ENCODE data around the gene CTNNBL1.

DNA sequence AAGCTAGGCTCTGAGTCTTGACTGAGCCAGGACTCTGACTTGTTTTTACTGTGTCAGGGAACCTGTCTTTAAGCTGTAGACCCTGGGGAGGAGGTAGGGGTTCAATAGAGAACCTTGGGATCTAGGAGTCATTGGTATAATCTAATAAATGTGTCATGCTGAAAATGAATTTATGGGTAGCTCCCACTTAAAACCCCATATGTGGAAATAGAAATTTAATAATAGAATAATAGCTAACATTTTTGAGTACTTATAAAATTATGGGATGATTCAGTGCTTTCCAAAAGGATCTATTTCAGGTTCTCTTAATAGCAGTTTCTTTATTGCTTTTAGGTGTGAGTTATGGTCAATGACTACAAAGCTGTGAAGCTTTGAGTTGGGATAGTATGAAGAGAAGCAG lies 41.7 kb downstream of the CTNNBL1 start:
- TF ChIP-seq, protein P1, sequence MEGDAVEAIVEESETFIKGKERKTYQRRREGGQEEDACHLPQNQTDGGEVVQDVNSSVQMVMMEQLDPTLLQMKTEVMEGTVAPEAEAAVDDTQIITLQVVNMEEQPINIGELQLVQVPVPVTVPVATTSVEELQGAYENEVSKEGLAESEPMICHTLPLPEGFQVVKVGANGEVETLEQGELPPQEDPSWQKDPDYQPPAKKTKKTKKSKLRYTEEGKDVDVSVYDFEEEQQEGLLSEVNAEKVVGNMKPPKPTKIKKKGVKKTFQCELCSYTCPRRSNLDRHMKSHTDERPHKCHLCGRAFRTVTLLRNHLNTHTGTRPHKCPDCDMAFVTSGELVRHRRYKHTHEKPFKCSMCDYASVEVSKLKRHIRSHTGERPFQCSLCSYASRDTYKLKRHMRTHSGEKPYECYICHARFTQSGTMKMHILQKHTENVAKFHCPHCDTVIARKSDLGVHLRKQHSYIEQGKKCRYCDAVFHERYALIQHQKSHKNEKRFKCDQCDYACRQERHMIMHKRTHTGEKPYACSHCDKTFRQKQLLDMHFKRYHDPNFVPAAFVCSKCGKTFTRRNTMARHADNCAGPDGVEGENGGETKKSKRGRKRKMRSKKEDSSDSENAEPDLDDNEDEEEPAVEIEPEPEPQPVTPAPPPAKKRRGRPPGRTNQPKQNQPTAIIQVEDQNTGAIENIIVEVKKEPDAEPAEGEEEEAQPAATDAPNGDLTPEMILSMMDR (conservative IDR thresholded peaks at IDR 0.05 in 1 of 2, IDR thresholded peaks at IDR 0.05 in 1 of 2; ENCODE audit: low read depth in 1 of 2, low read length in 2 of 2): no peak
- no peak for TF ChIP-seq EZH2 (IDR thresholded peaks at IDR 0.05; ENCODE audit: low read length, missing control alignments)
